Esophagus muscularis mucosa (tissue), 4 donors: ENCODE data around the gene MSI2. TPM values are rescaled to one million over a fixed set of nuclear protein-coding genes. Genes with fewer than 3 reads are reported as not detected.

ENCODE experiments used
- DNase-seq: peaks from one replicate; pipeline ENCODE4 v3.0.0-alpha.2; 2017; ENCODE audit errors: extremely low spot score
- H3K27ac ChIP-seq, 4 donors: fragments of 200-600 bp; sonication (generic); replicated peaks in 1 of 4; 1 replicate in 3 of 4; 2 replicates in 1 of 4; pipeline ENCODE4 v1.5.1; 2016 to 2019; ENCODE audit warnings: mild to moderate bottlenecking in 1 of 4
- H3K27me3 ChIP-seq, 4 donors: fragments of 200-600 bp; sonication (generic); one replicate each; pipeline versions ENCODE4 v1.5.1 to v1.6.0; 2016 to 2019
- H3K36me3 ChIP-seq, 4 donors: fragments of 200-600 bp; sonication (generic); one replicate each; pipeline ENCODE4 v1.5.1; 2016 to 2019
- H3K4me1 ChIP-seq, 4 donors: fragments of 200-600 bp; sonication (generic); one replicate each; pipeline ENCODE4 v1.5.1; 2016 to 2019
- H3K4me3 ChIP-seq, 4 donors: fragments of 200-600 bp; sonication (generic); 1 replicate in 2 of 4; 2 replicates in 2 of 4; pipeline ENCODE4 v1.5.1; 2016 to 2019; ENCODE audit warnings: mild to moderate bottlenecking in 4 of 4, moderate library complexity in 1 of 4
- H3K9me3 ChIP-seq, 4 donors: fragments of 200-600 bp; sonication (generic); 1 replicate in 3 of 4; 2 replicates in 1 of 4; pipeline ENCODE4 v1.5.1; 2016 to 2019
- CTCF ChIP-seq, 3 experiments: fragments of 200-600 bp in 2 of 3; fragments of 450-650 bp in 1 of 3; sonication (generic) in 2 of 3; IDR thresholded peaks; one replicate each; pipeline ENCODE4 v1.5.1; 2017 to 2019; ENCODE audit warnings: antibody characterized with exemption in 3 of 3, mild to moderate bottlenecking in 2 of 3, moderate library complexity in 1 of 3
- EP300 ChIP-seq: sonication (generic); formaldehyde crosslinking; IDR thresholded peaks from one replicate; pipeline ENCODE4 v1.6.1; 2017; ENCODE audit warnings: antibody characterized with exemption
- POLR2A ChIP-seq: fragments of 450-650 bp; IDR thresholded peaks from one replicate; pipeline ENCODE4 v1.6.1; 2017; ENCODE audit warnings: antibody characterized with exemption, moderate library complexity, mild to moderate bottlenecking, low read depth
- POLR2AphosphoS5 ChIP-seq, 2 donors: sonication (generic); formaldehyde crosslinking; IDR thresholded peaks; one replicate each; pipeline ENCODE4 v1.6.1; 2017; ENCODE audit warnings: antibody characterized with exemption in 2 of 2
- WGBS: methylation state at CpG from one replicate; pipeline ENCODE4 v1.1.5; 2018; 5-methylcytosine and 5-hydroxymethylcytosine counted together
- intact Hi-C: fragments of 100-400 bp; cut with DNase I; formaldehyde crosslinking; loops from one replicate; pipeline ENCODE4 v1.15.1; 2023
- total RNA-seq, 4 donors: library from RNA; depleted of rRNA; stranded (reverse); fragments of >200 nt; gene quantifications; one replicate each; pipeline versions ENCODE4 v1.1.0 to v1.2.1, GENCODE V29; 2016

The MSI2 gene
- total RNA-seq, 4 donors from 2014 or later, result 28.8 to 39.0 (median 29.6) TPM

- H3K27me3 ChIP-seq, result no peaks in the 10 kb centered on the region
- intact Hi-C loops, result no loop called here
- no peaks in the 10 kb centered on the region for H3K9me3 ChIP-seq
- peak overlapping the region in 1 of 4 donors; percentile 12 for H3K27ac ChIP-seq
- WGBS, result 58% methylated on average over 4 of the region's 4 CpGs
- no peak for TF ChIP-seq EP300
- no peak for TF ChIP-seq CTCF (IDR thresholded peaks at IDR 0.05)
- no peak for TF ChIP-seq POLR2A
- TF ChIP-seq POLR2AphosphoS5 (IDR thresholded peaks at IDR 0.05), result peak; percentile 30 to 36
- H3K36me3 ChIP-seq, result no peaks in the 10 kb centered on the region
- no peak for DNase-seq
- peaks cover 44 to 51% (median 47%) of the 10 kb centered on the region in 4 donors for H3K4me1 ChIP-seq
- H3K4me3 ChIP-seq, result no peak overlapping the region
These were observed 317.8 kb downstream of the MSI2 start for GRCh38 chr17:57574040-57574513.

GRCh38 chr17:57576744-57577143, 320.4 kb downstream of the MSI2 start:
- 85% methylated on average over 8 of the region's 8 CpGs for WGBS
- Histone ChIP-seq H3K36me3 (no peaks in the 10 kb centered on the region), H3K9me3 (no peaks in the 10 kb centered on the region), H3K27me3 (no peaks in the 10 kb centered on the region), H3K27ac (peak overlapping the region in 1 of 4 donors; percentile 61), H3K4me3 (no peak overlapping the region), H3K4me1 (peaks cover 29 to 38% (median 32%) of the 10 kb centered on the region in 4 donors)
- no peak for DNase-seq
- TF ChIP-seq EP300 (no peak), POLR2AphosphoS5 (IDR thresholded peaks at IDR 0.05) (no peak), POLR2A (no peak), CTCF (IDR thresholded peaks at IDR 0.05) (no peak)
- intact Hi-C loops, result no loop called here

GRCh38 chr17:57577751-57578607, 321.7 kb downstream of the MSI2 start:
- Histone ChIP-seq H3K9me3 (no peaks in the 10 kb centered on the region), H3K4me1 (peaks cover 27 to 31% (median 29%) of the 10 kb centered on the region in 4 donors), H3K4me3 (peak overlapping the region; percentile 32 to 49 (median 32)), H3K36me3 (no peaks in the 10 kb centered on the region), H3K27ac (peak overlapping the region; percentile 61 to 68 (median 66)), H3K27me3 (no peaks in the 10 kb centered on the region)
- intact Hi-C loops, result no loop called here
- WGBS, result 60% methylated on average over 17 of the region's 17 CpGs
- TF ChIP-seq POLR2A (no peak), POLR2AphosphoS5 (IDR thresholded peaks at IDR 0.05) (peak in 1 of 2 donors; percentile 29)
- DNase-seq, result peak; percentile 92

- H3K9me3 ChIP-seq, result no peaks in the 10 kb centered on the region
- no peak overlapping the region for H3K4me3 ChIP-seq
- peak overlapping the region in 3 of 4 donors; percentile 20 to 68 (median 63) for H3K27ac ChIP-seq
- no peak for DNase-seq
- 70% methylated on average over 5 of the region's 5 CpGs for WGBS
- H3K4me1 ChIP-seq, result peaks cover 23 to 26% (median 24%) of the 10 kb centered on the region in 4 donors
- intact Hi-C loops, result no loop called here
- H3K36me3 ChIP-seq, result no peaks in the 10 kb centered on the region
- TF ChIP-seq EP300, result no peak
- no peak for TF ChIP-seq CTCF (IDR thresholded peaks at IDR 0.05)
- TF ChIP-seq POLR2AphosphoS5 (IDR thresholded peaks at IDR 0.05), result no peak
- TF ChIP-seq POLR2A, result no peak
- H3K27me3 ChIP-seq, result no peaks in the 10 kb centered on the region
These were observed 322.4 kb downstream of the MSI2 start for GRCh38 chr17:57578608-57579225.

- intact Hi-C loops, result no loop called here
- TF ChIP-seq POLR2A (no peak), EP300 (no peak), POLR2AphosphoS5 (IDR thresholded peaks at IDR 0.05) (no peak), CTCF (IDR thresholded peaks at IDR 0.05) (no peak)
These were observed 322.9 kb downstream of the MSI2 start for GRCh38 chr17:57579245-57579644.

More at GRCh38 chr17:57579245-57579644, 322.9 kb downstream of the MSI2 start:
- H3K27ac ChIP-seq, result no peak overlapping the region
- no peaks in the 10 kb centered on the region for H3K27me3 ChIP-seq
- no peak for DNase-seq
- no peak overlapping the region for H3K4me3 ChIP-seq
- 93% methylated on average over 11 of the region's 11 CpGs for WGBS
- no peaks in the 10 kb centered on the region for H3K9me3 ChIP-seq
- H3K4me1 ChIP-seq, result peaks cover 18 to 21% (median 19%) of the 10 kb centered on the region in 4 donors
- H3K36me3 ChIP-seq, result no peaks in the 10 kb centered on the region
